Testis (tissue), 3 donors: ENCODE results near the gene SLC17A7. TPM values are rescaled to one million over a fixed set of nuclear protein-coding genes. Genes with fewer than 3 reads are reported as not detected.
A peak's percentile ranks its signal among the peaks of the same experiment; 100 is the strongest.

ENCODE experiments used
- DNase-seq: peaks from one replicate; pipeline ENCODE4 v3.0.0-alpha.2; 2019
- H3K27ac ChIP-seq, 2 donors: fragments of 200-600 bp; sonication (generic); one replicate each; pipeline ENCODE4 v1.5.1; 2019
- H3K27me3 ChIP-seq: fragments of 200-600 bp; sonication (generic); one replicate; pipeline ENCODE4 v1.5.1; 2019
- H3K36me3 ChIP-seq: fragments of 200-600 bp; sonication (generic); one replicate; pipeline ENCODE4 v1.5.1; 2017; ENCODE audit warnings: low read depth; ENCODE audit errors: missing control alignments
- H3K4me1 ChIP-seq: fragments of 200-600 bp; sonication (generic); one replicate; pipeline ENCODE4 v1.5.1; 2019
- H3K4me3 ChIP-seq, 2 donors: fragments of 200-600 bp; sonication (generic); one replicate each; pipeline ENCODE4 v1.5.1; 2017 to 2019
- H3K9me3 ChIP-seq: fragments of 200-600 bp; sonication (generic); one replicate; pipeline ENCODE4 v1.5.1; 2017
- CTCF ChIP-seq, 3 experiments: fragments of 450-650 bp in 2 of 3; fragments of 200-600 bp in 1 of 3; sonication (generic) in 1 of 3; IDR thresholded peaks; one replicate each; pipeline ENCODE4 v1.5.1; 2016 to 2019; ENCODE audit warnings: antibody characterized with exemption in 3 of 3, mild to moderate bottlenecking in 2 of 3, moderate library complexity in 1 of 3
- POLR2A ChIP-seq: fragments of 450-650 bp; IDR thresholded peaks from one replicate; pipeline ENCODE4 v1.6.1; 2017; ENCODE audit warnings: antibody characterized with exemption, mild to moderate bottlenecking, moderate library complexity
- WGBS, 2 donors: methylation state at CpG; one replicate each; pipeline ENCODE4 v1.1.5; 2018; 5-methylcytosine and 5-hydroxymethylcytosine counted together
- intact Hi-C: fragments of 100-400 bp; cut with DNase I; formaldehyde crosslinking; loops from one replicate; pipeline ENCODE4 v1.15.1; 2023; ENCODE audit warnings: low total_unique reads
- polyA plus RNA-seq: library from polyadenylated mRNA; stranded (reverse); fragments of 350-450 nt; fragmentation: Illumina TruSeq; extraction: RNeasy Lipid Tissue Mini Kit (QIAGEN cat#74804); gene quantifications from one replicate; pipeline ENCODE4 v1.2.3, GENCODE V29; 2014; ENCODE audit warnings: low read depth, low replicate concordance; ENCODE audit not compliant: insufficient read depth
- total RNA-seq, 2 donors: library from RNA; depleted of rRNA; stranded (reverse); fragments of >200 nt; gene quantifications; one replicate each; pipeline ENCODE4 v1.2.3, GENCODE V29; 2016

Gene SLC17A7
- total and polyA plus RNA-seq, 3 donors from 2014 or later, result 2.2 to 3.2 (median 2.7) TPM

- H3K9me3 ChIP-seq, result no peaks in the 10 kb centered on the region
- DNase-seq, result no peak
- WGBS, 2 donors, result 83 to 94% methylated on average over 13 to 25 of the region's 25 CpGs
- intact Hi-C loops, result no loop called here
- H3K27ac ChIP-seq, result peak overlapping the region in 1 of 2 donors; percentile 64
- no peak overlapping the region for H3K4me3 ChIP-seq
- no peaks in the 10 kb centered on the region for H3K27me3 ChIP-seq
- peaks cover 13% of the 10 kb centered on the region for H3K4me1 ChIP-seq
- no peaks in the 10 kb centered on the region for H3K36me3 ChIP-seq
- TF ChIP-seq POLR2A, result no peak
Observed at GRCh38 chr19:49469828-49470614, 28.7 kb upstream of the SLC17A7 start.

GRCh38 chr19:49468746-49469447 lies 27.6 kb upstream of the SLC17A7 start:
- Histone ChIP-seq H3K4me1 (peaks cover 13% of the 10 kb centered on the region), H3K27me3 (no peaks in the 10 kb centered on the region), H3K27ac (peak overlapping the region; percentile 18 to 64), H3K9me3 (no peaks in the 10 kb centered on the region), H3K36me3 (no peaks in the 10 kb centered on the region), H3K4me3 (no peak overlapping the region)
- 60 to 63% methylated on average over 14 to 15 of the region's 15 CpGs for WGBS, 2 donors
- peak; percentile 90 for DNase-seq
- TF ChIP-seq POLR2A, result no peak
- no peak for TF ChIP-seq CTCF (IDR thresholded peaks at IDR 0.05)
- intact Hi-C loops, result no loop called here

- no peaks in the 10 kb centered on the region for H3K36me3 ChIP-seq
Observed at GRCh38 chr19:49468199-49468598, 26.9 kb upstream of the SLC17A7 start.

GRCh38 chr19:49465371-49465770 lies 24.0 kb upstream of the SLC17A7 start:
- WGBS, 2 donors, result 100% methylated on average over 3 of the region's 3 CpGs; no CpG with 5 or more reads in 1 of the 2 donors
- Histone ChIP-seq H3K4me3 (no peak overlapping the region), H3K36me3 (no peaks in the 10 kb centered on the region), H3K27ac (no peak overlapping the region), H3K9me3 (no peaks in the 10 kb centered on the region), H3K4me1 (peaks cover 13% of the 10 kb centered on the region), H3K27me3 (no peaks in the 10 kb centered on the region)
- DNase-seq, result no peak
- TF ChIP-seq CTCF (IDR thresholded peaks at IDR 0.05), result no peak
- intact Hi-C loops, result no loop called here

More at GRCh38 chr19:49468199-49468598, 26.9 kb upstream of the SLC17A7 start:
- H3K27ac ChIP-seq, result peak overlapping the region; percentile 18 to 64
- H3K4me1 ChIP-seq, result peaks cover 13% of the 10 kb centered on the region
- no peak for DNase-seq
- intact Hi-C loops, result no loop called here
- no peak for TF ChIP-seq CTCF (IDR thresholded peaks at IDR 0.05)
- TF ChIP-seq POLR2A, result no peak
- 93 to 96% methylated on average over 6 to 19 of the region's 19 CpGs for WGBS, 2 donors
- H3K4me3 ChIP-seq, result no peak overlapping the region
- no peaks in the 10 kb centered on the region for H3K27me3 ChIP-seq
- no peaks in the 10 kb centered on the region for H3K9me3 ChIP-seq

GRCh38 chr19:49463960-49464740 lies 22.8 kb upstream of the SLC17A7 start:
- H3K4me3 ChIP-seq, result no peak overlapping the region
- DNase-seq, result no peak
- peaks cover 3% of the 10 kb centered on the region for H3K4me1 ChIP-seq
- intact Hi-C loops, result no loop called here
- WGBS, 2 donors, result 92 to 93% methylated on average over 38 to 39 of the region's 39 CpGs
- no peak for TF ChIP-seq POLR2A
- no peak for TF ChIP-seq CTCF (IDR thresholded peaks at IDR 0.05)
- no peaks in the 10 kb centered on the region for H3K9me3 ChIP-seq
- H3K36me3 ChIP-seq, result no peaks in the 10 kb centered on the region
- no peak overlapping the region for H3K27ac ChIP-seq
- no peaks in the 10 kb centered on the region for H3K27me3 ChIP-seq
